GM23338 (cell line): Measurements from ENCODE around the gene IL11. TPM values are rescaled to one million over a fixed set of nuclear protein-coding genes. Genes with fewer than 3 reads are reported as not detected.

Experiments
- ATAC-seq: fragments of 200-7000 bp; cut with Tn5 transposase; 3 replicates; pipeline ENCODE4 v1.9.1; 2020
- DNase-seq: peaks from one replicate; pipeline ENCODE4 v3.0.0-alpha.2; 2015; ENCODE audit warnings: low spot score
- H2AFZ ChIP-seq: fragments of 200-600 bp; sonication (generic); 2 replicates; pipeline ENCODE4 v1.8.0; 2016; ENCODE audit warnings: antibody characterized with exemption, mild to moderate bottlenecking, moderate library complexity
- H3F3A ChIP-seq: fragments of 200-600 bp; sonication (generic); replicated peaks from 2 replicates; pipeline ENCODE4 v1.8.0; 2017; ENCODE audit warnings: antibody characterized with exemption, mixed run types, low read depth
- H3K27ac ChIP-seq: fragments of 200-600 bp; sonication (generic); 2 replicates; pipeline ENCODE4 v1.6.1; 2016; ENCODE audit warnings: low read depth
- H3K27me3 ChIP-seq: fragments of 200-600 bp; sonication (generic); 2 replicates; pipeline ENCODE4 v1.8.0; 2016; ENCODE audit warnings: mild to moderate bottlenecking, mixed run types, moderate library complexity; ENCODE audit not compliant: insufficient read depth
- H3K36me3 ChIP-seq: fragments of 200-600 bp; sonication (generic); 2 replicates; pipeline ENCODE4 v1.8.0; 2016; ENCODE audit warnings: mild to moderate bottlenecking; ENCODE audit not compliant: insufficient read depth
- H3K4me1 ChIP-seq: fragments of 200-600 bp; sonication (generic); 2 replicates; pipeline ENCODE4 v1.8.0; 2016; ENCODE audit warnings: mild to moderate bottlenecking, moderate library complexity; ENCODE audit not compliant: insufficient read depth
- H3K4me2 ChIP-seq: fragments of 200-600 bp; sonication (generic); 2 replicates; pipeline ENCODE4 v1.7.1; 2017; ENCODE audit warnings: mixed run types
- H3K4me3 ChIP-seq: fragments of 200-600 bp; sonication (generic); 2 replicates; pipeline ENCODE4 v1.6.1; 2016; ENCODE audit warnings: mixed run types
- H3K79me2 ChIP-seq: fragments of 200-600 bp; sonication (generic); replicated peaks from 2 replicates; pipeline ENCODE4 v1.8.0; 2017; ENCODE audit warnings: mild to moderate bottlenecking; ENCODE audit not compliant: insufficient read depth
- H3K9me2 ChIP-seq: fragments of 200-600 bp; sonication (generic); 2 replicates; pipeline ENCODE4 v1.8.0; 2017; ENCODE audit not compliant: insufficient read depth
- H4K20me1 ChIP-seq: fragments of 200-600 bp; sonication (generic); replicated peaks from 2 replicates; pipeline ENCODE4 v1.8.0; 2017; ENCODE audit warnings: mild to moderate bottlenecking; ENCODE audit not compliant: insufficient read depth
- H3K27ac Mint-ChIP-seq: 2 replicates; pipeline ENCODE4 v1.8.0; 2020; ENCODE audit warnings: inconsistent platforms, mild to moderate bottlenecking, moderate library complexity, mixed read lengths
- H3K27me3 Mint-ChIP-seq: 3 replicates; pipeline ENCODE4 v1.8.0; 2022; ENCODE audit warnings: low read depth, mild to moderate bottlenecking, moderate library complexity, mixed read lengths, inconsistent platforms; ENCODE audit not compliant: insufficient read depth, poor library complexity
- H3K36me3 Mint-ChIP-seq: 3 replicates; pipeline ENCODE4 v1.8.0; 2021; ENCODE audit warnings: low read depth, mild to moderate bottlenecking, inconsistent platforms, moderate library complexity, mixed read lengths
- H3K4me1 Mint-ChIP-seq: 3 replicates; pipeline ENCODE4 v1.8.0; 2020; ENCODE audit warnings: mild to moderate bottlenecking, inconsistent platforms, mixed read lengths
- H3K4me3 Mint-ChIP-seq: 3 replicates; pipeline ENCODE4 v1.8.0; 2021; ENCODE audit warnings: moderate library complexity, mild to moderate bottlenecking, inconsistent platforms, mixed read lengths
- H3K9me3 Mint-ChIP-seq: 3 replicates; pipeline ENCODE4 v1.8.0; 2020; ENCODE audit warnings: moderate library complexity, mild to moderate bottlenecking, inconsistent platforms, mixed read lengths
- CREB1 ChIP-seq: fragments of 250-450 bp; sonication (Bioruptor Pico); IDR thresholded peaks from 2 replicates; pipeline ENCODE4 v1.5.0; 2020; ENCODE audit warnings: low read depth, mild to moderate bottlenecking, moderate library complexity
- EZH2 ChIP-seq: fragments of 200-600 bp; sonication (generic); IDR thresholded peaks from one replicate; pipeline ENCODE4 v1.8.0; 2017; ENCODE audit warnings: antibody characterized with exemption, mild to moderate bottlenecking, low read depth; ENCODE audit not compliant: unreplicated experiment
- EZH2phosphoT487 ChIP-seq: fragments of 200-600 bp; sonication (generic); IDR thresholded peaks from one replicate; pipeline ENCODE4 v1.8.1; 2018; ENCODE audit warnings: antibody characterized with exemption; ENCODE audit not compliant: unreplicated experiment
- JUNB ChIP-seq: IDR thresholded peaks from one replicate; pipeline ENCODE4 v1.6.1; 2016; ENCODE audit warnings: antibody characterized with exemption; ENCODE audit not compliant: unreplicated experiment
- NANOG ChIP-seq: IDR thresholded peaks from 2 replicates; pipeline ENCODE4 v1.6.1; 2016; ENCODE audit warnings: antibody characterized with exemption, borderline replicate concordance
- POLR2AphosphoS5 ChIP-seq: IDR thresholded peaks from 2 replicates; pipeline ENCODE4 v1.6.1; 2016; ENCODE audit warnings: antibody characterized with exemption, low read depth
- STAT1 ChIP-seq: IDR thresholded peaks from one replicate; pipeline ENCODE4 v1.6.1; 2016; ENCODE audit warnings: antibody characterized with exemption; ENCODE audit not compliant: unreplicated experiment
- ZNF114 ChIP-seq: fragments of 250-450 bp; sonication (Bioruptor Pico); IDR thresholded peaks from 2 replicates; pipeline ENCODE4 v1.5.0; 2020; ENCODE audit warnings: mild to moderate bottlenecking, moderate library complexity
- ZNF331 ChIP-seq: fragments of 250-450 bp; sonication (Bioruptor Pico); IDR thresholded peaks from 2 replicates; pipeline ENCODE4 v1.5.0; 2020; ENCODE audit warnings: low read depth, mild to moderate bottlenecking, moderate library complexity
- polyA plus RNA-seq: library from polyadenylated mRNA; unstranded; fragments of >200 nt; fragmentation: Nextera tagmentation; extraction: Ambion mirVana; gene quantifications from 2 replicates; pipeline ENCODE4 v1.2.1, GENCODE V29; 2016
- total RNA-seq: library from RNA; depleted of rRNA; stranded (reverse); fragments of >200 nt; shearing (Covaris generic); gene quantifications from 2 replicates; pipeline ENCODE4 v1.2.3, GENCODE V29; 2014
- TF ChIP-seq, protein P1 (sequence below): IDR thresholded peaks from 2 replicates; pipeline ENCODE4 v1.6.1; 2016; ENCODE audit warnings: antibody characterized with exemption
- TF ChIP-seq, protein P2 (sequence below): fragments of 250-450 bp; sonication (Bioruptor Pico); IDR thresholded peaks from 2 replicates; pipeline ENCODE4 v1.5.0; 2020; ENCODE audit warnings: mild to moderate bottlenecking, moderate library complexity
- TF ChIP-seq, protein P3 (sequence below): IDR thresholded peaks from one replicate; pipeline ENCODE4 v1.6.1; 2018; ENCODE audit warnings: antibody characterized with exemption; ENCODE audit not compliant: unreplicated experiment
- TF ChIP-seq, protein P4 (sequence below), 2 experiments: fragments of 200-600 bp in 1 of 2; sonication (generic) in 1 of 2; conservative IDR thresholded peaks; 2 replicates each; pipeline versions ENCODE4 v1.5.1 to v1.6.1; 2016 to 2017; ENCODE audit warnings: antibody characterized with exemption in 2 of 2, low read depth in 2 of 2, mild to moderate bottlenecking in 2 of 2, moderate library complexity in 1 of 2

IL11 gene
- total and polyA plus RNA-seq, 2 experiments from 2014 or later, result 0.58 to 2.2 TPM

DNA sequence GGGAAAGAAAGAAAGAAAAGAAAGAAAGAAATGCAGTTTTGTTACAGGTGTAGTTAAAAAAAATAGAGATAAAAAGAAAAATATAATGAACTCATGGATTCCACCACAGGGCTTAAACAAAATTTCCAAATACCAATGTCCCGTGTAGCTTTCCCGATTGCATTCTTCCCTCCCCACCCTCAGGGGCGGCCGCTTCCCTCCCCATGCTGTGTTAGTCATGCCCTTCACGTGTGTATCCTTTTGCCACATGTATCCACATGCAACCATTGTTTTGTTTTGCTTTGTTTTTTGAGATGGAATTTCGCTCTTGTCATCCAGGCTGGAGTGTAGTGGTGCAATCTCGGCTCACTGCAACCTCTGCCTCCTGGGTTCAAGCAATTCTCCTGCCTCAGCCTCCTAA is 34.2 kb downstream of the IL11 start:
- H3K9me2 ChIP-seq, result no peaks in the 10 kb centered on the region; the same call in 1 of the 2 replicates
- H4K20me1 ChIP-seq, result no peaks in the 10 kb centered on the region
- Mint-ChIP-seq H3K9me3 (peaks cover 2% of the 10 kb centered on the region; the same call in 1 of the 3 replicates), H3K36me3 (no peaks in the 10 kb centered on the region), H3K27ac (no peak overlapping the region; the same call in 1 of the 2 replicates), H3K27me3 (peaks cover 16% of the 10 kb centered on the region), H3K4me1 (peaks cover 6% of the 10 kb centered on the region; the same call in 2 of the 3 replicates), H3K4me3 (no peak overlapping the region)
- no peaks in the 10 kb centered on the region; the same call in 1 of the 2 replicates for H3F3A ChIP-seq
- ATAC-seq, result no peak
- no peak for TF ChIP-seq POLR2AphosphoS5
- TF ChIP-seq EZH2, result no peak
- TF ChIP-seq JUNB, result no peak
- TF ChIP-seq ZNF114 (CRISPR knock-in tag), result no peak
- no peak for TF ChIP-seq EZH2phosphoT487
- TF ChIP-seq STAT1, result no peak
- TF ChIP-seq NANOG, result no peak
- TF ChIP-seq, protein P1, sequence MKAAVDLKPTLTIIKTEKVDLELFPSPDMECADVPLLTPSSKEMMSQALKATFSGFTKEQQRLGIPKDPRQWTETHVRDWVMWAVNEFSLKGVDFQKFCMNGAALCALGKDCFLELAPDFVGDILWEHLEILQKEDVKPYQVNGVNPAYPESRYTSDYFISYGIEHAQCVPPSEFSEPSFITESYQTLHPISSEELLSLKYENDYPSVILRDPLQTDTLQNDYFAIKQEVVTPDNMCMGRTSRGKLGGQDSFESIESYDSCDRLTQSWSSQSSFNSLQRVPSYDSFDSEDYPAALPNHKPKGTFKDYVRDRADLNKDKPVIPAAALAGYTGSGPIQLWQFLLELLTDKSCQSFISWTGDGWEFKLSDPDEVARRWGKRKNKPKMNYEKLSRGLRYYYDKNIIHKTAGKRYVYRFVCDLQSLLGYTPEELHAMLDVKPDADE, result no peak
- no peak for TF ChIP-seq CREB1 (CRISPR knock-in tag)
- TF ChIP-seq, protein P2, sequence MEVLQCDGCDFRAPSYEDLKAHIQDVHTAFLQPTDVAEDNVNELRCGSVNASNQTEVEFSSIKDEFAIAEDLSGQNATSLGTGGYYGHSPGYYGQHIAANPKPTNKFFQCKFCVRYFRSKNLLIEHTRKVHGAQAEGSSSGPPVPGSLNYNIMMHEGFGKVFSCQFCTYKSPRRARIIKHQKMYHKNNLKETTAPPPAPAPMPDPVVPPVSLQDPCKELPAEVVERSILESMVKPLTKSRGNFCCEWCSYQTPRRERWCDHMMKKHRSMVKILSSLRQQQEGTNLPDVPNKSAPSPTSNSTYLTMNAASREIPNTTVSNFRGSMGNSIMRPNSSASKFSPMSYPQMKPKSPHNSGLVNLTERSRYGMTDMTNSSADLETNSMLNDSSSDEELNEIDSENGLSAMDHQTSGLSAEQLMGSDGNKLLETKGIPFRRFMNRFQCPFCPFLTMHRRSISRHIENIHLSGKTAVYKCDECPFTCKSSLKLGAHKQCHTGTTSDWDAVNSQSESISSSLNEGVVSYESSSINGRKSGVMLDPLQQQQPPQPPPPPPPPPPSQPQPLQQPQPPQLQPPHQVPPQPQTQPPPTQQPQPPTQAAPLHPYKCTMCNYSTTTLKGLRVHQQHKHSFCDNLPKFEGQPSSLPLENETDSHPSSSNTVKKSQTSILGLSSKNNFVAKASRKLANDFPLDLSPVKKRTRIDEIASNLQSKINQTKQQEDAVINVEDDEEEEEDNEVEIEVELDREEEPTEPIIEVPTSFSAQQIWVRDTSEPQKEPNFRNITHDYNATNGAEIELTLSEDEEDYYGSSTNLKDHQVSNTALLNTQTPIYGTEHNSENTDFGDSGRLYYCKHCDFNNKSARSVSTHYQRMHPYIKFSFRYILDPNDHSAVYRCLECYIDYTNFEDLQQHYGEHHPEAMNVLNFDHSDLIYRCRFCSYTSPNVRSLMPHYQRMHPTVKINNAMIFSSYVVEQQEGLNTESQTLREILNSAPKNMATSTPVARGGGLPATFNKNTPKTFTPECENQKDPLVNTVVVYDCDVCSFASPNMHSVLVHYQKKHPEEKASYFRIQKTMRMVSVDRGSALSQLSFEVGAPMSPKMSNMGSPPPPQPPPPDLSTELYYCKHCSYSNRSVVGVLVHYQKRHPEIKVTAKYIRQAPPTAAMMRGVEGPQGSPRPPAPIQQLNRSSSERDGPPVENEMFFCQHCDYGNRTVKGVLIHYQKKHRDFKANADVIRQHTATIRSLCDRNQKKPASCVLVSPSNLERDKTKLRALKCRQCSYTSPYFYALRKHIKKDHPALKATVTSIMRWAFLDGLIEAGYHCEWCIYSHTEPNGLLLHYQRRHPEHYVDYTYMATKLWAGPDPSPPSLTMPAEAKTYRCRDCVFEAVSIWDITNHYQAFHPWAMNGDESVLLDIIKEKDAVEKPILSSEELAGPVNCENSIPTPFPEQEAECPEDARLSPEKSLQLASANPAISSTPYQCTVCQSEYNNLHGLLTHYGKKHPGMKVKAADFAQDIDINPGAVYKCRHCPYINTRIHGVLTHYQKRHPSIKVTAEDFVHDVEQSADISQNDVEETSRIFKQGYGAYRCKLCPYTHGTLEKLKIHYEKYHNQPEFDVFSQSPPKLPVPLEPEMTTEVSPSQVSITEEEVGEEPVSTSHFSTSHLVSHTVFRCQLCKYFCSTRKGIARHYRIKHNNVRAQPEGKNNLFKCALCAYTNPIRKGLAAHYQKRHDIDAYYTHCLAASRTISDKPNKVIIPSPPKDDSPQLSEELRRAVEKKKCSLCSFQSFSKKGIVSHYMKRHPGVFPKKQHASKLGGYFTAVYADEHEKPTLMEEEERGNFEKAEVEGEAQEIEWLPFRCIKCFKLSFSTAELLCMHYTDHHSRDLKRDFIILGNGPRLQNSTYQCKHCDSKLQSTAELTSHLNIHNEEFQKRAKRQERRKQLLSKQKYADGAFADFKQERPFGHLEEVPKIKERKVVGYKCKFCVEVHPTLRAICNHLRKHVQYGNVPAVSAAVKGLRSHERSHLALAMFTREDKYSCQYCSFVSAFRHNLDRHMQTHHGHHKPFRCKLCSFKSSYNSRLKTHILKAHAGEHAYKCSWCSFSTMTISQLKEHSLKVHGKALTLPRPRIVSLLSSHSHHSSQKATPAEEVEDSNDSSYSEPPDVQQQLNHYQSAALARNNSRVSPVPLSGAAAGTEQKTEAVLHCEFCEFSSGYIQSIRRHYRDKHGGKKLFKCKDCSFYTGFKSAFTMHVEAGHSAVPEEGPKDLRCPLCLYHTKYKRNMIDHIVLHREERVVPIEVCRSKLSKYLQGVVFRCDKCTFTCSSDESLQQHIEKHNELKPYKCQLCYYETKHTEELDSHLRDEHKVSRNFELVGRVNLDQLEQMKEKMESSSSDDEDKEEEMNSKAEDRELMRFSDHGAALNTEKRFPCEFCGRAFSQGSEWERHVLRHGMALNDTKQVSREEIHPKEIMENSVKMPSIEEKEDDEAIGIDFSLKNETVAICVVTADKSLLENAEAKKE (CRISPR knock-in tag), result no peak
- no peak for TF ChIP-seq ZNF331 (CRISPR knock-in tag)
- TF ChIP-seq, protein P3, sequence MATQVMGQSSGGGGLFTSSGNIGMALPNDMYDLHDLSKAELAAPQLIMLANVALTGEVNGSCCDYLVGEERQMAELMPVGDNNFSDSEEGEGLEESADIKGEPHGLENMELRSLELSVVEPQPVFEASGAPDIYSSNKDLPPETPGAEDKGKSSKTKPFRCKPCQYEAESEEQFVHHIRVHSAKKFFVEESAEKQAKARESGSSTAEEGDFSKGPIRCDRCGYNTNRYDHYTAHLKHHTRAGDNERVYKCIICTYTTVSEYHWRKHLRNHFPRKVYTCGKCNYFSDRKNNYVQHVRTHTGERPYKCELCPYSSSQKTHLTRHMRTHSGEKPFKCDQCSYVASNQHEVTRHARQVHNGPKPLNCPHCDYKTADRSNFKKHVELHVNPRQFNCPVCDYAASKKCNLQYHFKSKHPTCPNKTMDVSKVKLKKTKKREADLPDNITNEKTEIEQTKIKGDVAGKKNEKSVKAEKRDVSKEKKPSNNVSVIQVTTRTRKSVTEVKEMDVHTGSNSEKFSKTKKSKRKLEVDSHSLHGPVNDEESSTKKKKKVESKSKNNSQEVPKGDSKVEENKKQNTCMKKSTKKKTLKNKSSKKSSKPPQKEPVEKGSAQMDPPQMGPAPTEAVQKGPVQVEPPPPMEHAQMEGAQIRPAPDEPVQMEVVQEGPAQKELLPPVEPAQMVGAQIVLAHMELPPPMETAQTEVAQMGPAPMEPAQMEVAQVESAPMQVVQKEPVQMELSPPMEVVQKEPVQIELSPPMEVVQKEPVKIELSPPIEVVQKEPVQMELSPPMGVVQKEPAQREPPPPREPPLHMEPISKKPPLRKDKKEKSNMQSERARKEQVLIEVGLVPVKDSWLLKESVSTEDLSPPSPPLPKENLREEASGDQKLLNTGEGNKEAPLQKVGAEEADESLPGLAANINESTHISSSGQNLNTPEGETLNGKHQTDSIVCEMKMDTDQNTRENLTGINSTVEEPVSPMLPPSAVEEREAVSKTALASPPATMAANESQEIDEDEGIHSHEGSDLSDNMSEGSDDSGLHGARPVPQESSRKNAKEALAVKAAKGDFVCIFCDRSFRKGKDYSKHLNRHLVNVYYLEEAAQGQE, result no peak
- TF ChIP-seq, protein P4, sequence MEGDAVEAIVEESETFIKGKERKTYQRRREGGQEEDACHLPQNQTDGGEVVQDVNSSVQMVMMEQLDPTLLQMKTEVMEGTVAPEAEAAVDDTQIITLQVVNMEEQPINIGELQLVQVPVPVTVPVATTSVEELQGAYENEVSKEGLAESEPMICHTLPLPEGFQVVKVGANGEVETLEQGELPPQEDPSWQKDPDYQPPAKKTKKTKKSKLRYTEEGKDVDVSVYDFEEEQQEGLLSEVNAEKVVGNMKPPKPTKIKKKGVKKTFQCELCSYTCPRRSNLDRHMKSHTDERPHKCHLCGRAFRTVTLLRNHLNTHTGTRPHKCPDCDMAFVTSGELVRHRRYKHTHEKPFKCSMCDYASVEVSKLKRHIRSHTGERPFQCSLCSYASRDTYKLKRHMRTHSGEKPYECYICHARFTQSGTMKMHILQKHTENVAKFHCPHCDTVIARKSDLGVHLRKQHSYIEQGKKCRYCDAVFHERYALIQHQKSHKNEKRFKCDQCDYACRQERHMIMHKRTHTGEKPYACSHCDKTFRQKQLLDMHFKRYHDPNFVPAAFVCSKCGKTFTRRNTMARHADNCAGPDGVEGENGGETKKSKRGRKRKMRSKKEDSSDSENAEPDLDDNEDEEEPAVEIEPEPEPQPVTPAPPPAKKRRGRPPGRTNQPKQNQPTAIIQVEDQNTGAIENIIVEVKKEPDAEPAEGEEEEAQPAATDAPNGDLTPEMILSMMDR (conservative IDR thresholded peaks at IDR 0.05; ENCODE audit: low read depth in 2 of 2), result no peak
- H3K79me2 ChIP-seq, result no peaks in the 10 kb centered on the region
- no peaks in the 10 kb centered on the region for H3K36me3 ChIP-seq
- no peaks in the 10 kb centered on the region; the same call in 1 of the 2 replicates for H3K4me1 ChIP-seq
- no peak overlapping the region for H2AFZ ChIP-seq
- no peak for DNase-seq
- no peak overlapping the region for H3K27ac ChIP-seq
- no peak overlapping the region for H3K4me2 ChIP-seq
- no peak overlapping the region for H3K4me3 ChIP-seq
- H3K27me3 ChIP-seq, result no peaks in the 10 kb centered on the region
